ENCODE measurements around the gene AKAP8. TPM values are rescaled to one million over a fixed set of nuclear protein-coding genes. Genes with fewer than 3 reads are reported as not detected.
A peak's percentile ranks its signal among the peaks of the same experiment; 100 is the strongest.
"Not testable (repeated sequence)": the region's sequence is repeated elsewhere in the genome, so short reads cannot be mapped to it uniquely, and the experiment has no call there.

Gene AKAP8
- total RNA-seq, 1 donor from 2014 or later, result 37.2 TPM

- Histone ChIP-seq H3K9me3 (no peaks in the 10 kb centered on the region), H3K4me1 (no peaks in the 10 kb centered on the region), H3K4me3 (no peak overlapping the region), H3K36me3 (peaks cover 82% of the 10 kb centered on the region), H3K27me3 (ENCODE audit: low read depth) (no peaks in the 10 kb centered on the region), H3K27ac (no peak overlapping the region)
- ATAC-seq, result no peak
- TF ChIP-seq CTCF (IDR thresholded peaks at IDR 0.05), result no peak
- DNase-seq, result no peak
- intact Hi-C loops (cut with DNase I), result no loop called here
Observed at GRCh38 chr19:15367439-15367838, 12.1 kb downstream of the AKAP8 start.

DNA sequence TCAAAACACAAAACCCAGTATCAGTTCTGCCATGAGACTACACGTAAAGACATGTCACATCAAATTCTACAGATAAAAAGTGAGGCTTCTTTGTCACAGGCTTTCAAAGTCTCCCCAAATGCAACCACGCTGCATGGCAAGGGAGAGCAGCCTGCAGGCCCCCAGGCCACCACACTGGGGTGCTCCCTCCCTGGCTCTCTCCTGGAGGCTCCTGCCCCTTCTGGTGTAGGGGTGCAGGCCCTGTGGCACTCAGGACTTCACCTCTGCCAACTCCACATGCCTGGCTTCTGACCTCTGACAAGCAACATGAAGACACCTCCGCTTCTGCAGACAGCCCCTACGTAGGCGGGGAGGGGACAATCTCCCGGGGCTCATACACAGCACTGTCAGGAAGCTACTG lies 14.3 kb downstream of the AKAP8 start:
- Histone ChIP-seq H3K27me3 (ENCODE audit: low read depth) (no peaks in the 10 kb centered on the region), H3K4me3 (no peak overlapping the region), H3K4me1 (no peaks in the 10 kb centered on the region), H3K36me3 (peaks cover 81% of the 10 kb centered on the region), H3K9me3 (no peaks in the 10 kb centered on the region), H3K27ac (no peak overlapping the region)
- intact Hi-C loops (cut with DNase I), result no loop called here
- no peak for DNase-seq
- ATAC-seq, result peak in 1 of 2 donors; percentile 16
- no peak for TF ChIP-seq CTCF (IDR thresholded peaks at IDR 0.05)

- ATAC-seq; intact Hi-C loops (cut with DNase I): not testable (repeated sequence)
- H3K36me3 ChIP-seq, result peaks cover 81% of the 10 kb centered on the region
Observed at GRCh38 chr19:15363791-15364190, 15.8 kb downstream of the AKAP8 start.

DNA sequence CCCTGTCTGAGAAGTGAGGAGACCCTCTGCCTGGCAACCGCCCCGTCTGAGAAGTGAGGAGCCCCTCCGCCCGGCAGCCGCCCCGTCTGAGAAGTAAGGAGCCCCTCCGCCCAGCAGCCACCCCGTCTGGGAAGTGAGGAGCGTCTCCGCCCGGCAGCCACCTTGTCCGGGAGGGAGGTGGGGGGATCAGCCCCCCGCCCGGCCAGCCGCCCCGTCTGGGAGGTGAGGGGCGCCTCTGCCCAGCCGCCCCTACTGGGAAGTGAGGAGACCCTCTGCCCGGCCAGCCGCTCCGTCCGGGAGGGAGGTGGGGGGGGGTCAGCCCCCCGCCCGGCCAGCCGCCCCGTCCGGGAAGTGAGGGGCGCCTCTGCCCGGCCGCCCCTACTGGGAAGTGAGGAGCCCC lies 16.5 kb downstream of the AKAP8 start:
- H3K27ac ChIP-seq; ATAC-seq; H3K9me3 ChIP-seq; H3K4me3 ChIP-seq; H3K27me3 ChIP-seq (ENCODE audit: low read depth); H3K4me1 ChIP-seq; intact Hi-C loops (cut with DNase I); DNase-seq: not testable (repeated sequence)
- H3K36me3 ChIP-seq, result peaks cover 81% of the 10 kb centered on the region

More at GRCh38 chr19:15363791-15364190, 15.8 kb downstream of the AKAP8 start:
- not testable (repeated sequence) for H3K27me3 ChIP-seq (ENCODE audit: low read depth); H3K4me1 ChIP-seq; H3K27ac ChIP-seq; H3K4me3 ChIP-seq; H3K9me3 ChIP-seq; DNase-seq

- ATAC-seq; H3K4me1 ChIP-seq; DNase-seq; H3K9me3 ChIP-seq; intact Hi-C loops (cut with DNase I); H3K27me3 ChIP-seq (ENCODE audit: low read depth); H3K4me3 ChIP-seq: not testable (repeated sequence)
- peaks cover 81% of the 10 kb centered on the region for H3K36me3 ChIP-seq
- peak overlapping the region; percentile 7 for H3K27ac ChIP-seq
Observed at GRCh38 chr19:15360015-15360414, 19.6 kb downstream of the AKAP8 start.

- TF ChIP-seq CTCF (IDR thresholded peaks at IDR 0.05), result no peak
- Histone ChIP-seq H3K4me3 (no peak overlapping the region), H3K36me3 (peaks cover 83% of the 10 kb centered on the region), H3K4me1 (no peaks in the 10 kb centered on the region), H3K27me3 (ENCODE audit: low read depth) (no peaks in the 10 kb centered on the region), H3K27ac (no peak overlapping the region), H3K9me3 (no peaks in the 10 kb centered on the region)
- intact Hi-C loops (cut with DNase I), result no loop called here
- no peak for ATAC-seq
- DNase-seq, result no peak
Observed at GRCh38 chr19:15358918-15359317, 20.7 kb downstream of the AKAP8 start.

- Histone ChIP-seq H3K27me3 (ENCODE audit: low read depth) (no peaks in the 10 kb centered on the region), H3K4me1 (no peaks in the 10 kb centered on the region), H3K9me3 (no peaks in the 10 kb centered on the region), H3K4me3 (no peak overlapping the region), H3K27ac (no peak overlapping the region), H3K36me3 (peaks cover 94% of the 10 kb centered on the region)
- no peak for DNase-seq
- ATAC-seq, result no peak
- TF ChIP-seq CTCF (IDR thresholded peaks at IDR 0.05), result no peak
- intact Hi-C loops (cut with DNase I), result no loop called here
Observed at GRCh38 chr19:15357906-15358305, 21.7 kb downstream of the AKAP8 start.
